Smooth muscle cell (in vitro differentiated cells): Measurements from ENCODE around the gene MRNIP. TPM values are rescaled to one million over a fixed set of nuclear protein-coding genes. Genes with fewer than 3 reads are reported as not detected.

Experiments
- DNase-seq: peaks from one replicate; lab custom pipeline; 2025; ENCODE audit not compliant: unreplicated experiment; lab: John Stamatoyannopoulos, UW
- H2AFZ ChIP-seq: fragments of 200-600 bp; sonication (generic); 2 replicates; pipeline ENCODE4 v1.6.0; 2016; ENCODE audit warnings: antibody characterized with exemption, low read depth, mild to moderate bottlenecking
- H3F3A ChIP-seq: fragments of 200-600 bp; sonication (generic); 2 replicates; pipeline ENCODE4 v1.6.0; 2017; ENCODE audit warnings: antibody characterized with exemption, low read depth
- H3K27ac ChIP-seq: fragments of 200-600 bp; sonication (generic); 2 replicates; pipeline ENCODE4 v1.5.1; 2016; ENCODE audit warnings: low read depth, mild to moderate bottlenecking
- H3K27me3 ChIP-seq: fragments of 200-600 bp; sonication (generic); 2 replicates; pipeline ENCODE4 v1.6.1; 2016; ENCODE audit warnings: low read depth, mild to moderate bottlenecking
- H3K36me3 ChIP-seq: fragments of 200-600 bp; sonication (generic); 2 replicates; pipeline ENCODE4 v1.5.1; 2016; ENCODE audit warnings: low read depth
- H3K4me1 ChIP-seq: fragments of 200-600 bp; sonication (generic); 2 replicates; pipeline ENCODE4 v1.5.1; 2016; ENCODE audit warnings: low read depth
- H3K4me2 ChIP-seq: fragments of 200-600 bp; sonication (generic); 2 replicates; pipeline ENCODE4 v1.6.0; 2016; ENCODE audit warnings: mild to moderate bottlenecking
- H3K4me3 ChIP-seq: fragments of 200-600 bp; sonication (generic); 2 replicates; pipeline ENCODE4 v1.5.1; 2016; ENCODE audit warnings: mild to moderate bottlenecking
- H3K79me2 ChIP-seq: fragments of 200-600 bp; sonication (generic); 2 replicates; pipeline ENCODE4 v1.6.0; 2016; ENCODE audit warnings: low read depth, mild to moderate bottlenecking
- H3K9ac ChIP-seq: fragments of 200-600 bp; sonication (generic); 2 replicates; pipeline ENCODE4 v1.6.0; 2016; ENCODE audit warnings: low read depth
- H3K9me3 ChIP-seq: fragments of 200-600 bp; sonication (generic); replicated peaks from 2 replicates; pipeline ENCODE4 v1.5.1; 2016; ENCODE audit warnings: low read depth
- H4K20me1 ChIP-seq: fragments of 200-600 bp; sonication (generic); 2 replicates; pipeline ENCODE4 v1.6.0; 2016; ENCODE audit warnings: low read depth
- CTCF ChIP-seq: fragments of 200-600 bp; sonication (generic); IDR thresholded peaks from 2 replicates; pipeline ENCODE4 v1.5.1; 2017; ENCODE audit warnings: borderline replicate concordance, mild to moderate bottlenecking, antibody characterized with exemption; ENCODE audit not compliant: insufficient read depth, poor library complexity, severe bottlenecking
- WGBS: methylation state at CpG from one replicate; pipeline ENCODE4 v1.1.7; 2016; ENCODE audit warnings: low lambda C conversion rate; 5-methylcytosine and 5-hydroxymethylcytosine counted together
- polyA plus RNA-seq: library from polyadenylated mRNA; unstranded; fragments of >200 nt; fragmentation: Nextera tagmentation; extraction: Ambion mirVana; gene quantifications from 2 replicates; pipeline ENCODE4 v1.2.1, GENCODE V29; 2016
- total RNA-seq: library from RNA; depleted of rRNA; stranded (reverse); fragments of >200 nt; gene quantifications from 2 replicates; pipeline ENCODE4 v1.2.3, GENCODE V29; 2014

Gene MRNIP
- total and polyA plus RNA-seq, 2 experiments from 2014 or later: 11.9 to 16.5 TPM

GRCh38 chr5:179906294-179906794 is 47.7 kb upstream of the MRNIP start:
- Histone ChIP-seq H3K27me3 (no peaks in the 10 kb centered on the region), H3K27ac (no peak overlapping the region), H3K4me3 (peak overlapping the region; percentile 73), H3K9me3 (no peaks in the 10 kb centered on the region), H4K20me1 (peaks cover 13% of the 10 kb centered on the region), H3K4me1 (no peaks in the 10 kb centered on the region), H2AFZ (no peak overlapping the region), H3F3A (no peaks in the 10 kb centered on the region), H3K4me2 (peak overlapping the region; percentile 87), H3K79me2 (peaks cover 13% of the 10 kb centered on the region), H3K36me3 (no peaks in the 10 kb centered on the region), H3K9ac (no peak overlapping the region)
- WGBS: 92% methylated on average over 24 of the region's 24 CpGs
- DNase-seq: no peak
- no peak for TF ChIP-seq CTCF

- TF ChIP-seq CTCF: no peak
- H3K4me3 ChIP-seq: no peak overlapping the region
- WGBS: 93% methylated on average over 8 of the region's 8 CpGs
- peaks cover 20% of the 10 kb centered on the region for H4K20me1 ChIP-seq
- no peaks in the 10 kb centered on the region for H3K4me1 ChIP-seq
- H3F3A ChIP-seq: no peaks in the 10 kb centered on the region
- H3K9me3 ChIP-seq: no peaks in the 10 kb centered on the region
- H3K36me3 ChIP-seq: no peaks in the 10 kb centered on the region
- H3K27me3 ChIP-seq: no peaks in the 10 kb centered on the region
- no peak for DNase-seq
- no peak overlapping the region for H3K9ac ChIP-seq
- no peak overlapping the region for H2AFZ ChIP-seq
- H3K79me2 ChIP-seq: peaks cover 13% of the 10 kb centered on the region
- H3K27ac ChIP-seq: no peak overlapping the region
- no peak overlapping the region for H3K4me2 ChIP-seq
Observed at GRCh38 chr5:179905161-179905560, 46.5 kb upstream of the MRNIP start.

- WGBS: 96% methylated on average over 25 of the region's 25 CpGs
- Histone ChIP-seq H3F3A (no peaks in the 10 kb centered on the region), H3K4me1 (no peaks in the 10 kb centered on the region), H3K79me2 (peaks cover 13% of the 10 kb centered on the region), H3K9ac (no peak overlapping the region), H3K4me2 (no peak overlapping the region), H3K4me3 (no peak overlapping the region), H4K20me1 (peaks cover 26% of the 10 kb centered on the region), H3K36me3 (no peaks in the 10 kb centered on the region), H2AFZ (no peak overlapping the region), H3K27me3 (no peaks in the 10 kb centered on the region), H3K27ac (no peak overlapping the region), H3K9me3 (no peaks in the 10 kb centered on the region)
- no peak for DNase-seq
- TF ChIP-seq CTCF: no peak
Observed at GRCh38 chr5:179904463-179905160, 46.0 kb upstream of the MRNIP start.

GRCh38 chr5:179902763-179903158 is 44.1 kb upstream of the MRNIP start:
- Histone ChIP-seq H3K4me1 (no peaks in the 10 kb centered on the region), H3K27ac (no peak overlapping the region), H4K20me1 (peaks cover 27% of the 10 kb centered on the region), H3K4me3 (no peak overlapping the region), H3K9ac (no peak overlapping the region), H3K36me3 (no peaks in the 10 kb centered on the region), H3F3A (no peaks in the 10 kb centered on the region), H3K4me2 (no peak overlapping the region), H2AFZ (no peak overlapping the region), H3K9me3 (no peaks in the 10 kb centered on the region), H3K27me3 (no peaks in the 10 kb centered on the region), H3K79me2 (peaks cover 13% of the 10 kb centered on the region)
- DNase-seq: no peak
- 97% methylated on average over 7 of the region's 7 CpGs for WGBS
- no peak for TF ChIP-seq CTCF
